ENCODE measurements around the gene KY.

The KY gene

DNA sequence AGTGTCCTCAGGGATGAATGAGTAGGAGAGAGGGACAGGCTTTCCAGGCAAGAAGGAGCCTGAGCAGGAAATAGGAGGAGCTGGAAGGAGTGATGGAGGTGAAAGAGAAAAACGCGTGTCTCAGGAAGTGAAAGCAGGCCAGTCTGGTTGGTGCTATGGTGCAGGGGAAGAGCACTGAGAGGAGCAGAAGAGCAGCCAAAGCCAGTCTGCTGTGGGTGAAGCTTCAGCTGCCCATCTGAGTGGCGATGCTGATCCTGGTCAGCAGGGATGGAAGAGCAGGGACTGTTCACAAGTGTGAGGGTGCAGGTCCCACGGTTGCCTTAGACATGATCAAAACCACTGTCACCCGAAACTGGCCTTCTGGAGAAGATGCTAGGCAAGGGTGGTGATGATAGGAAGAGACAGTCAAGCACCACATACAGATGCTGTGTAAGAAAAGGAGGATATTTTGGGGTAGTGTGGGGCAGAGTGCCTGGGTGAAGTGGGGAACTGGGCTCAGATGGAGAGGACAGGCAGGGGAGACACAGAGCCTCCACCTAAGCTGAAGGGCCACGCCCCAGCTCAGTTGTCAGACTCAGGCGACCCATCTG lies 5.5 kb upstream of the KY start:
- H3K4me1 Mint-ChIP-seq: peaks cover 7% of the 10 kb centered on the region
- no peak for ATAC-seq
- peaks cover 3% of the 10 kb centered on the region for H3K9me3 Mint-ChIP-seq
- no peak overlapping the region for H3K27ac Mint-ChIP-seq
- peaks cover 49% of the 10 kb centered on the region for H3K27me3 Mint-ChIP-seq
- no peak overlapping the region for H3K4me3 Mint-ChIP-seq
- H3K36me3 Mint-ChIP-seq: peaks cover 2% of the 10 kb centered on the region

DNA sequence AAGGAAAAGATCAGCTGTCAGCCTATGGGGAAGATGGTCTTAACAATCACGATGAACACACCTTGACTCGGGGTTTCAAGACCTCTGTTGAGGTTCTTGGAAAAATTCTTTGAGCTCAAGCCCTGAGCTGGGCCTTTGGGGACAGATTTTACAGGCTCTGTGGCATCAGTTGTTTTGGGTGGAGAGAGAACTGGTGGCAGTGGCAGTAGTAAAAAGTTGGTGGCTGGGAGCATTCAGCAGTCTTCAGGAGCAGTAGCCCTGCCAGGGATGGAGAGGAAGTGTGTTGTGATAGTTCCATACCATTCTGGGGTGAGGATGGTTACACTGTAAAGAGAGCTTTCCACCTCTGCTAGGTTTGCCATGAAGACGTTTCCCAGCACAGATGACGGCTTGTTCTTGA lies 4.9 kb upstream of the KY start:
- peaks cover 49% of the 10 kb centered on the region for H3K27me3 Mint-ChIP-seq
- no peaks in the 10 kb centered on the region for H3K9me3 Mint-ChIP-seq
- H3K4me3 Mint-ChIP-seq: no peak overlapping the region
- ATAC-seq: no peak
- H3K27ac Mint-ChIP-seq: no peak overlapping the region
- peaks cover 7% of the 10 kb centered on the region for H3K4me1 Mint-ChIP-seq
- H3K36me3 Mint-ChIP-seq: no peaks in the 10 kb centered on the region

DNA sequence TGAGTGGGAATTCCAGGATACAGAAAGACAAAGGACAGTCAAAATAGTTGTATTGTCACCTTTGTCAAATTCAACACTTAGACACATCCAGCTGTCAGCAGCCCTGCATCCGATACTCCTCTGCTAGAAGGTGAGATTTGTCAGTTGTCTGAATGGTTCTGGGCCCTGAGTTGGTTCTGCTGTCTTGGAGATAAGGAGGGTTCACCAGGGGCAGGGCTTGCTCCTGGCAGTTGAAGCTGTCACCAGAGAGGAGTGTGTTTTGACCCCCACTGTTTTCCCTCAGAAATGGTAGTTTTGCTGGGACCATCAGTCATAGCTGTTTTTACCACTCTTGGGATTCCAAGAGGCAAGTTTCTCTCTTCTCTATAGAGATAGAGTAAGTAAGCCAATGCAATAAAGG lies 3.2 kb upstream of the KY start:
- ATAC-seq: no peak
- peaks cover 7% of the 10 kb centered on the region for H3K4me1 Mint-ChIP-seq
- no peaks in the 10 kb centered on the region for H3K9me3 Mint-ChIP-seq
- no peak overlapping the region for H3K4me3 Mint-ChIP-seq
- H3K27me3 Mint-ChIP-seq: peaks cover 57% of the 10 kb centered on the region
- no peaks in the 10 kb centered on the region for H3K36me3 Mint-ChIP-seq
- no peak overlapping the region for H3K27ac Mint-ChIP-seq

DNA sequence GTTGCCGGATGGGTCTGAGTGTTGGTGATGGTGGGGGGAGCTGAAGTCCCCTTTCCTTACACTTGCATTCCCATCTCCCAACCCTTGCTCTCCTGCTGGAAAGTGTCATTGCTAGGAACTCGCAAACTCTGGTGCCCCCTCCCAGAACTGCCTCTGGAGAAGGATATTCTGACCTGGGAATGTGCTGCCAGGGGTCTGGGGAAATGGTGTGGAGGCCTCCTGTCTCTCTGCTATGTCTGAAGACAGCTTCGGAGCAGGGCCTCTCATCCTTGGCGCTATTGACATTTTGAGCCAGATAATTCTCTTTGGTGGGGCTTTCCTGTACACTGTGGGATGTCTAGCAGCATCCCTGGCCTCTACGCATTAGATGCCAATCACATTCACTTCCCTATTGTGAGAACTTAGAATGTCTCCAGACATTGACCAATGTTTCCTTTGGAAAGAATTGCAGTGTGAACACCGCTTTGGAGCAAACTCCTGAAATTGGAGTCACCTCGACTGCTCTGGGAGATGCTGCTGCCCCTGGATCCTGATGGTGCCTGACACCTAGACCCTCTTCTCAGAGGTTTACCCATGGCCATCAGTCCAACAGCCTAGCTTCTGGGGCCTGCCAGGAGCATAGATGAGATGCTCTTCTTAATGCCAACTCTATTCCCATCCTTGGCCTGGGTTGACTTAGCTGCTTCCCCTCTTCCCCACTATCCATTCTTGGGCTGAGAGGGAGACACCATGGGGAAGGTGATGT lies 2.2 kb upstream of the KY start:
- ATAC-seq: no peak
- no peak overlapping the region for H3K27ac Mint-ChIP-seq
- H3K36me3 Mint-ChIP-seq: no peaks in the 10 kb centered on the region
- no peak overlapping the region for H3K4me3 Mint-ChIP-seq
- no peaks in the 10 kb centered on the region for H3K9me3 Mint-ChIP-seq
- peaks cover 57% of the 10 kb centered on the region for H3K27me3 Mint-ChIP-seq
- peaks cover 7% of the 10 kb centered on the region for H3K4me1 Mint-ChIP-seq

DNA sequence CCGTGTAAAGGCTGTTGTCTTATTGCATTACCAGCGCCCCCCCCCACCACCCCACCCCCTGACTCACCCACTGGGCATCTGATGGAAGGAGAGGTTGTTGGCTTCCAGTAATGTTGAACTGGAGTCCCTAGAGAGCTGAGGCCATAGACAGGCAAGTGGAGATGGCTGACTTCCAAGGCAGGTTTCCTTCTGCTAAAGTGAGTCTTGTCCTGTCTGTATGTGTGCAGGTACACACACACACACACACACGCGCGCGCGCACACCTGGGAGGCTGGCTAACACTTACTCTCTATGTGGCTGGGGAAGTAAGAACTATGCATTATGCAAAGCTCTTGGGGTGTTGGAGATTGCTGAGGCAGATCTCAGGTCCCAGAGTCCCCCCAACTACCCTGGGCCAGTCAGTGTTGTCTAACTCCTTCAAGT lies 1.6 kb upstream of the KY start:
- Mint-ChIP-seq H3K4me3 (no peak overlapping the region), H3K4me1 (peaks cover 7% of the 10 kb centered on the region), H3K9me3 (no peaks in the 10 kb centered on the region), H3K27me3 (peaks cover 57% of the 10 kb centered on the region), H3K36me3 (no peaks in the 10 kb centered on the region), H3K27ac (no peak overlapping the region)
- no peak for ATAC-seq

DNA sequence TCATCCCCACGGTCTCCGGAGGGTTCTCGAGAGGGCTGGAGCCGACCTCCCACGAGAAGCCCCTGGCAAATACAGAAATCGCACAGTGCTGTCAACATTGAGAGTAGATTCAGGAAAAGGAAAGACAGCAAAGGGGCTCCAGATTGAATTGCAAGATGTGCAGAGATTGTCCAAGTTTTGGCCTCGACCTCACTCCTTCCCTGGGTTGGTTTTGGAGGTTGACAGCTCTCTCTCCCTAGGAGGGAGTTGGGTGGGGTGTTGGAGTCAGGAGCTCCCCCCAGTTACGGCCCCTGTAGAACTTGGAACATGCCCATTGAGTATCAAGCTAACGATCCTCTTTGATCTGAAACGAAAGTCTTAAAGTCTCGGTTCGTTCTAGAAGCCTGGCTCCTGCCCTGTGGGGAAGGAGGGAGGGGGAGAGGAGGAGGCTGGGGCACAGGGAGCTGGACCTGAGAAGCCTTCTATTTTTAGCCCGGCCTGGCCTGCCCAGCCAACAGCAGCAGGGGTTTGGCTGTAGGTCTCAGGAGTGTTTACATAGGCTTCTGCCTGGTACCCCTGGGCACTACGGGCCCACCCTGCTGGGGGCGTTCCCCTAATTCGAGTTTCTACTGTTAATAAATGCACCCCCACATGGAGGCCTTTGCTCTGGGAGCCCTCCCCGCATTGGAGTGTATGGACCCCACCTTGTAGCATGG lies 672 bp upstream of the KY start:
- H3K27ac Mint-ChIP-seq: no peak overlapping the region
- no peak overlapping the region for H3K4me3 Mint-ChIP-seq
- H3K27me3 Mint-ChIP-seq: peaks cover 53% of the 10 kb centered on the region
- no peaks in the 10 kb centered on the region for H3K9me3 Mint-ChIP-seq
- no peaks in the 10 kb centered on the region for H3K36me3 Mint-ChIP-seq
- H3K4me1 Mint-ChIP-seq: peaks cover 7% of the 10 kb centered on the region
- no peak for ATAC-seq

DNA sequence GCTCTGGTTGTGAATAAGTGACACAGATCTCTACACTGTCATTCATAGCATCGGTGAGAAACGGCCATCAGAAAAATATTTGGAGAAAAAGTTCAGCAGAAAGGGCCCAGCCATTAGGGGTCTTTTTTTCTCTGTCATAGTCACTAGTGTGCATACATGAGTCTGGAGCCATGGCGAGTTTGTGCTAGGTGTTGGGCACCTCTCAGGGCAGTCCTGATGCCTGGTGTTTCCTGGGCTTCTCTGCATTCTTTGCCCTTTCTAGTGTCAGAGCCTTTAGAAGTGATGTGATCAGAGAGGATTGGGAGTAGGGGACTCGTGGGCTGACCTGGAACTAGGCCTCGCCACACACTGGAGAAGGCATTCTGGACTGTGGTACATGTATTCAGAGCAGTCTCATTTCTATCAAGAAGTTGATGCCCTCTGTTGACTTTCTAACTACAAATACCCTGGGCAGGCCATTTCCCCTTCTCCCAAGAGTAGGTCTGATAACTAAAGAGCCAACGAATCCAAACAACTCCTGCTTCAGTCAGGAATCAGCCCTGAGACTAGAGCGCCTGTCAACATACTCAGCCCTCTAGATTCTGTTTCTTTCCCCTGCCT lies 1.6 kb downstream of the KY start:
- Mint-ChIP-seq H3K9me3 (no peaks in the 10 kb centered on the region), H3K27ac (no peak overlapping the region), H3K4me1 (no peaks in the 10 kb centered on the region), H3K36me3 (no peaks in the 10 kb centered on the region), H3K27me3 (peaks cover 39% of the 10 kb centered on the region), H3K4me3 (no peak overlapping the region)
- ATAC-seq: no peak

DNA sequence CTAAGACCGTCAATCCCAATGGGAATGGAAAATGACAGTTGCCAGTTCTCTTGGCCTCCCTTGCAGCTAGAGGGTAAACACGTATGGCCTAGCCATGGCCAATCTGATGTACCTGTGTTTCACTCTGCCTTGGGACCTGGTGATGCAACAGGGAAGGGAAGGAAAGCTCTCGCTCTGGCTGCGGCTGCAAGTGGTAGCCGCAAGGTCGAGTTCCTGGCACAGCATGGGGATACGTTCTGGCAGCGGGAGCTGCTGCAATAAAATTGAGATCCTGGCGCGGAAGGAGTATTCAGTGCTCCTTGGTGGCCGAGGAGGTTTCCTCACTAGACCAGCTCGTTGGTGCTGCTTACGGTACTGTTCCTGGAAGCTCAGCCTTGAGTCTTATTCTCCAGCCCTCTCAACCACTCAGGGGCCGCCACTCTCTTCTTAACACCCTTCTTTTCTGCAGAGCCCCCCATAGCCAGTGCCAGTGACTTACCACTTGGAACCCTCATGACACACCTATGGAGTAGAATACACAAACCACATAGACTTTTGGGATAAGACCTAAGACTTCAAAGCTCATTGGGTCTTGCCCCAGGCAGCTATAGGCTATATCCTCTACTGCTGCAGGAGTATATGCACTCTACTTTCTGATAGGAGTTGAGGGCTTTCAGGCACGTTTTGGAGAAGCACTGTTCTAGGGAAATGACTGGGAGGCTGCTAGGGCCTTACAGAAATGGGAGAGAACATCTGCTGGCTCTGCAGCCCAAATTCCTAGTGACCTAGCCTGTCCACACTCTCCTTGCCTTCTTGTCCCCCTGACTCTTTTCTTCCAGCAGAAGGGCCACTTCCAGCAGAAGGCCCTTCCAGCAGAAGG lies 2.7 kb downstream of the KY start:
- peaks cover 28% of the 10 kb centered on the region for H3K27me3 Mint-ChIP-seq
- no peaks in the 10 kb centered on the region for H3K4me1 Mint-ChIP-seq
- no peak overlapping the region for H3K27ac Mint-ChIP-seq
- ATAC-seq: no peak
- H3K9me3 Mint-ChIP-seq: no peaks in the 10 kb centered on the region
- H3K4me3 Mint-ChIP-seq: no peak overlapping the region
- H3K36me3 Mint-ChIP-seq: no peaks in the 10 kb centered on the region

DNA sequence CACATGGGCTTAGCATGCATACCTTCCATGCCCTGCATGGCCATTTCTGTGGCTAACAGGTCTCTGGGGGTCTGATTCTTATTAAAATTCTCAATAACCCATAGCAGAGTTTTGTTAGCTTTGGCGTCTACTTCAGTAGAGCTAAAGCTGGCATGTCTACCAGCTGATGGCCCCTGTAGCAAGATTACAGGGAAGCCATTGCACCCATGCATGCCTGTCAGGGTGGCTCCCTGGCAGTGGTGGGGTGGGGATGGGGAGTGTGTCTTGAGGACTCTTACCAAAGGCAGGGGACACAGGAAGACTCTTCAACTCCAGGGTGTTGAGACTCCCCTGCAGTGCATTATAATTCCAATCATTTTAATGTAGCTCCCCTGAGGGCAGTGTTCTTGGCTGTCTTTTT lies 4.7 kb downstream of the KY start:
- H3K4me1 Mint-ChIP-seq: no peaks in the 10 kb centered on the region
- H3K9me3 Mint-ChIP-seq: no peaks in the 10 kb centered on the region
- no peak overlapping the region for H3K27ac Mint-ChIP-seq
- ATAC-seq: no peak
- H3K4me3 Mint-ChIP-seq: no peak overlapping the region
- H3K27me3 Mint-ChIP-seq: peaks cover 20% of the 10 kb centered on the region
- H3K36me3 Mint-ChIP-seq: no peaks in the 10 kb centered on the region

DNA sequence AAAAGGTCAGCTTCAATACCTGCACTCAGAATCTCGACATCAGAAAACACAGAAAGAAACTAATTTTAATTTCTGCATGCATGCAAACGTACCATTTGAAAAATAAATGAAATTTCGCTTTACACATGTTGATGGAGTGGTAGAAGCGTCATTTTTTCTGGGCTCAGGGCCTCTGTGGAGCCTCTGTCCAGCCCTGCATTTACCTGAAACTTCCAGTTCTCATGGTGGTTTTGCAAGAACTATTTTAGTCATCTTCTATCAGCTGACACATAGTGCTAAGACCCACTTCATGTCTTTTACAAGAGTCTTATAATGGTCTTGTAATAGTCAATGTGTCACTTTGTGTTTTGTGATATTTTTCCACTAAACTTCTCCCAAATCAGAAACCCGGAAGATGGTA lies 5.3 kb downstream of the KY start:
- Mint-ChIP-seq H3K27ac (no peak overlapping the region), H3K27me3 (peaks cover 15% of the 10 kb centered on the region), H3K36me3 (no peaks in the 10 kb centered on the region), H3K4me3 (no peak overlapping the region), H3K4me1 (no peaks in the 10 kb centered on the region), H3K9me3 (no peaks in the 10 kb centered on the region)
- no peak for ATAC-seq

DNA sequence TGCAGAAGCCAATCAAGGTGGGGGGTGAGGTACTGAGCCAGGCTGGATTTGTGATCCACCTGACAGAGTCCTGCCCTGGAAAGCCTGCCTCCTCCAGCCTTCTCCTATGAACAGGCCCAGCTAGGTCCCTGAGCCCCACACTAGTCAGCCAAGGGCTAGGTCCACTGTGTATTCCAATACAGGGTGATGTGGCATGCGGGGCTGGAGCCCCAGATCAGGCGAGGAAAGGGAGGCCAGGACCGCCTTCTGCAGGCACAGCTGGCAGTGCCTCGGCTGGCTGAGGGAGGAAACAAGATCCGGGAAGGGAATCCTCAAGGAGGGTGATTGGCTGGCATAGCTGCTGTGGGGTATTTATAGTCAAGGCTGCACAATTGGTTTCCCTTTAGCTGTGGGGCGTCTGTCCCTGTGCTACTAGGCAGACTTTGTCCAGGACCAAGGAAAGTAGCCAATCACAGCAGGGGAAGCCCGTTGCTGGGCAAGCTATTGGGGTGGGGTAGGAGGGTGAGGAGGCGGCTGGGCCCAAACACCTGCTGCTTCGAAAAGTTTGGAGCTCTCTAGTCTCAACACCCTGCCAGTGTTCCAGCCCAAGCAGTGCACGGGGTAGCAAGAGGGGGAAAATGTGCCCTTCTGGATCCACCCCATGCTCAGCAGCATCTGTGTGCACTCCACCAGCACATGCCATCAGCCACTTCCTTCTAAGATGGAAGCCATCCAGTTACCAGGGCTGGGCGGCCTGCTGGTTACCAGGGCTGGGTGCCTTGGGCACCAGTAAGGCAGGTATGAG lies 5.9 kb downstream of the KY start:
- Mint-ChIP-seq H3K27me3 (peaks cover 9% of the 10 kb centered on the region), H3K9me3 (no peaks in the 10 kb centered on the region), H3K36me3 (no peaks in the 10 kb centered on the region), H3K4me3 (no peak overlapping the region), H3K27ac (no peak overlapping the region), H3K4me1 (no peaks in the 10 kb centered on the region)
- ATAC-seq: no peak

DNA sequence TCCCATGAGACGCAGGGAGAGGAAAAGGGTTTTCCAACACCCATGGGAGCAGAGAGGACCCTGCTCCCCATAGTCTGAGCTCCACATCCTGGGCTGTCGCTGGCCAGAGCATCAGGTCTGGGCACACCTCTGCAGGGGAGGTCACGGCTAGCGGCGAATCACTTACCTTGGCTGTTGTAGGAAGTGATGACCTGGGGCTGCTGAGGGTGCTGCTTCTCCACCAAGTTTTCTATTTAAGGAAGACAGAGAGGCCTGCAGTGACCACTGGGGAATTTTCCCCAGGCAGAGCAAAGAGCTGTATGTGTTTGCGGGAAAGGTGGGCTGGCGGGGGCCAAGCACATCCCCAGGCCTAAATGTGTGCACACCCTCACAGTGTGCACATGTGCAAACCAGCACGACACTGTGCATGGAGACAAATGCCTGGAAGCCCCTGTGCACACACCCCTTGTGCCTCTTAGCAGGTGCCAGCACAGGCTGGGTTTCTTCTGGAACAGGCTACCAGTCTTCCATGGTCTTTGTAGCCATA lies 7.6 kb downstream of the KY start:
- peaks cover 8% of the 10 kb centered on the region for H3K27me3 Mint-ChIP-seq
- no peak for ATAC-seq
- no peaks in the 10 kb centered on the region for H3K4me1 Mint-ChIP-seq
- no peak overlapping the region for H3K4me3 Mint-ChIP-seq
- no peaks in the 10 kb centered on the region for H3K36me3 Mint-ChIP-seq
- H3K27ac Mint-ChIP-seq: no peak overlapping the region
- H3K9me3 Mint-ChIP-seq: no peaks in the 10 kb centered on the region

DNA sequence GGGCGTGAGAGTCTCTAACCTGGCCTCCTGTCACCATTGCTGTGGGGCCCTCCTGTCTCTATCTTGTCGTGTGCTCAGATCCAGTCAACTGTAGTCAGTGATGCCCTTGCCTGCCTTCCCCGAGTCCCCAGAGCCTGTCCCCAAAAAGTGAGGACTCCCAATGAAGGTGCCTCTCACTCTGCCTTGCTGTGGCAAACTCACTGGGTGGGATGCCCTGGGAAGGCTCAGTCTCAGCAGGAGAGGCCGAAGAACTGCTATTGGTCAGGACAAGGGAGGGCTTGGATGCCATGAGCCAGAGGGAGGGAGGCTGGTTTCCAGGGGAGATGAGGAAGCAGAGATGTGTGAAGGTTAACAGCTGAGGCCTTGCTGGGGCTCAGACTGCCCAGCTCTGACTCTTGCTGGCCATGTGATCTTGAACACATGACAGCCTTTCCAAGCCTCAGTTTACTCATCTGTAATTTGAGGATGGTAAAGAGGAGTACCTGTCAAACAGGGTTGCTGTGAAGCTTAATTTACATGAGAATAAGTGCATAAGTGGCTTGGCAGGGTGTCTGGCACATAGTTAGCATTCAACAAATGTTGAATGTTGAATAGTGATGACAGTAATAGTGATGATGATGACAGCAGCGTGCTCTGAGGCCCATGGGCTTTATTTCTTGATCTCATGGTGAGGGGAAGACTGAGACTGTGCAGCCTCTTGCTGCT lies 8.2 kb downstream of the KY start:
- no peak for ATAC-seq
- H3K27ac Mint-ChIP-seq: no peak overlapping the region
- no peaks in the 10 kb centered on the region for H3K4me1 Mint-ChIP-seq
- H3K4me3 Mint-ChIP-seq: no peak overlapping the region
- H3K9me3 Mint-ChIP-seq: no peaks in the 10 kb centered on the region
- H3K27me3 Mint-ChIP-seq: peaks cover 8% of the 10 kb centered on the region
- no peaks in the 10 kb centered on the region for H3K36me3 Mint-ChIP-seq

All from stimulated activated memory B cell treated with anti-CD40 and anti-IgM and Interleukin-4, amounts not matched to agents 10 μg/mL and 1 μg/mL and 100 μg/mL, for 72 hours (primary cell).